Tongue (tissue), 2 donors: ENCODE results near the gene FIS1. TPM values are rescaled to one million over a fixed set of nuclear protein-coding genes. Genes with fewer than 3 reads are reported as not detected.
A peak's percentile ranks its signal among the peaks of the same experiment; 100 is the strongest.

ENCODE experiments used
- DNase-seq: peaks from one replicate; pipeline ENCODE4 v3.0.0-alpha.2; 2015
- total RNA-seq: library from RNA; depleted of rRNA; stranded (reverse); fragments of >200 nt; gene quantifications from one replicate; pipeline ENCODE4 v1.2.3, GENCODE V29; 2014

The FIS1 gene
- total RNA-seq, 1 donor from 2014 or later, result 180 TPM

DNA sequence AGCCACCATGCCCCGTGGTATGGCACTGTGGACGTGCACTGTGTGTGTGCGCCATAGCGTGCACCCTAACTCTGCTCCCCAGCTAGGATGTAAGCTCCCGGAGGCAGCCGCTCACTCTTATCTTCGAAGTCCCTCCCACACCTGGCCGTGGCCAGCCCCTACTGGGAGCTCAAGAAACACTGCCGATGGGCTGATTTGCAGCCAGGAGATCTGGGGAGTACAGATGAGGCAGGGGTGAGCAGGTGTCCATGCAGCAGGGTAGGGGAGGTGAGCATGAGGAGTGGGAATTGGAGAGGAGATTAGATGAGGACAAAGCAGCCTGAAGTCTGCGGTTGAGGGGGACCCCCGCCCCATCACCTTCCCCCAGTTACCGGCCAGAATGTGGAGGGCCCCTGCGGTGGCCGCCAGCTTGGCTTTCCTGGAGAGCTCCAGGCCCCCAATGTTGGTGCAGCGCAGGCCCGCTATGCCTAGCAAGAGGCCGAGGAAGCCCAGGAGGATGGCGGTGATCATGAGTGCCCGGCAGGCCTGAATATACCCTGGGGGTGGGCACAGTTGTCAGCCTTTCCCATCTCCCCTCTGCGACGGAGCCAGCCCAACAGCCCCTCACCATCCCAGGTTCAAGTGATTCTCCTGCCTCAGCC is 10.9 kb downstream of the FIS1 start:
- no peak for DNase-seq

DNA sequence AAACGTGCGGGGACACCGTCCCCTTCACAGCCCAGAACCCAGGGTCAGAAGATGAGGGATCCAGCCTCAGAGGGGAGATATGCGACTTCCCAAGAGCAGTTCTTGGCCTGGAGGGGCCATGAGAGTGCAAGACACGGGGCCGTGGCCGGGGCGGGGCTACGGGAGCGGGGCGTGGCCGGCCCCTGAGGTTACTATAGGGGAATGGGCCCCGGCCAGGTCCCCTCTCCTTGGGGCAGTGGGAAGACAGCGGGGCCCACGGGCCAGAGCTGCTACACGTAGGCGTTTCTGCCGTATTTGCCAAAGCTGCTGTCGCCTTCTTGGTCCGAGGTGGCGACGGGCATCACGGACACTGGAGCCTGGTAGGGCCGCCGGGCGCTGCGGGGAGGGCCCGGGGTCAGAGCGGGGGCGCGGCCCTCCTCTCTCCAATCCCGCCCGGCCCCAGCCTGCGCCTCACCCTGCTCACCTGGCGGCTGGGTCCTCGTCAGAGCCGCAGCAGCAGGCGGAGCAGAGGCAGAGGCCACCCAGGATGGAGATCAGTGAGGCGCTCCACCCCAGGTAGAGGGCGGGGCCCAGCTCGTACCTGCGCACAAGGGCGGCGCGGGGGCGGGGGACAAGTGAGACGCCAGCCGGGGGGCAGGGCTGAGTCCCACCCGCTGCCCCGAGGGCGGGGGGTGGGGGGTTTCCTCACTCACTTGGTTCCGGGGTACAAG is 12.6 kb downstream of the FIS1 start:
- DNase-seq, result peak; percentile 37

DNA sequence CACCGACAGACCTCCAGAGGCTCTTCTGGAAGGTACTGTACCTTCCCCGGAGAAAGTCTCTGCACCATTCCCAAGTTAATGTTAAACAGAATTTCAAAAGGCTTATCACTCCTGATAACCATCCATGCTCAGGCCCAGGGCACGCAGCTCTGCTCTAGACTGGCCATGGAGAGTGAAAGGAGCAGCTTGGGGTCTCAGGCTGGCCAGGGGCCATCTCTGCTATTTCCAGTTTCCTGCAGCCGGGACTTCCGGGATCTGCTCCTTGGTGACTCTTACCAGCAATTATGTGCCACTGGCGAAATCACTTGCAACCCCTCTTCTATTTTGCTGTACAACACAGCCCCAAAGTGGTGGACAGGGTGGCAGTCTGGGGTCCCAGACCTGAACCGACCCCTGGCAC is 13.2 kb downstream of the FIS1 start:
- no peak for DNase-seq

DNA sequence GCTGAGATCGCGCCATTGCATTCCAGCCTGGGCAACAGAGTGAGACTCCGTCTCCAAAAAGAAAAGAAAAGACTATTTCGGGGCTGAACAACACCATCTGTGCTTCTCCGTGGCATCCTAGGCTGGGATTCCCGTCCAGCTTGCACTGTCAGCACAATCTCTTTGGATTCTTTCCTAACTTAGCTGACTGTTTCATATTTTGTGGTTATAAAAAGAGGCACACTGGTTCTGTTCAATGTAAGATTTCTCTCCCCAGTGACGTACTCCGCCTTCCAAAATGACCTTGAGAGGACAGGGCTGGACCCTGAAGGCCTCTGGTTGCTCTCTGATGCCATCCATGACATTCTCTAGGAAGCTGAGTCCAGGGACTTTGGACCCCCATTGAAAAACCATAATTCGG is 18.2 kb downstream of the FIS1 start:
- no peak for DNase-seq

DNA sequence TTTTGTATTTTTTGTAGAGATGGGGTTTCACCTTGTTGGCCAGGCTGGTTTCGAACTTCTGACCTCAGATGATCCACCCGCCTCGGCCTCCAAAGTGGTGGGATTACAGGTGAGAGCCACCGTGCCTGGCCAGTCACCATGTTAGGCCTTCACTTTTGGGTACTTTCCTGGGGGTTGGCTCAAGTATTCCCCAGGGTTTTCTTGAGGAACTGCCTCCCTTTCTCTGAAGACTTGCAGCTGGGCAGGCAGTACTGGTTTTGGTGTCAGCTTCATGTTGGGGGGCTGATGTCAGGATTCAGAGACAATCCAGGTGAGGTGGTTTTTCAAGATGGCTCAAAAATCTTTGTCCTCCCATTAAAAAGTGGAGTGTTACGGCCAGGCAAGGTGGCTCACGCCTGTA is 19.2 kb downstream of the FIS1 start:
- DNase-seq, result no peak

DNA sequence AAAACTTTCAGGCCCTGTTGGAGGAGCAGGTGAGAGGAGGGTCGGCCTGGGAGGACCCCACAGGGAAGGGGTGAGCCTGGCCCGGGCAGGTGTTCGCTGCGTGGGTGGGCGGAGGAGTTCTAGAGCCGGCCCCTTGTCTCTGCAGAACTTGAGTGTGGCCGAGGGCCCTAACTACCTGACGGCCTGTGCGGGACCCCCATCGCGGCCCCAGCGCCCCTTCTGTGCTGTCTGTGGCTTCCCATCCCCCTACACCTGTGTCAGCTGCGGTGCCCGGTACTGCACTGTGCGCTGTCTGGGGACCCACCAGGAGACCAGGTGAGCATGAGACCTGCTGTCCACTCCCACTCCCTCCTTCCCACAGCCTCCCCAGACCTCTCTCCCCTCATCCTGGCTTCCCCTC is 21.4 kb downstream of the FIS1 start:
- no peak for DNase-seq

DNA sequence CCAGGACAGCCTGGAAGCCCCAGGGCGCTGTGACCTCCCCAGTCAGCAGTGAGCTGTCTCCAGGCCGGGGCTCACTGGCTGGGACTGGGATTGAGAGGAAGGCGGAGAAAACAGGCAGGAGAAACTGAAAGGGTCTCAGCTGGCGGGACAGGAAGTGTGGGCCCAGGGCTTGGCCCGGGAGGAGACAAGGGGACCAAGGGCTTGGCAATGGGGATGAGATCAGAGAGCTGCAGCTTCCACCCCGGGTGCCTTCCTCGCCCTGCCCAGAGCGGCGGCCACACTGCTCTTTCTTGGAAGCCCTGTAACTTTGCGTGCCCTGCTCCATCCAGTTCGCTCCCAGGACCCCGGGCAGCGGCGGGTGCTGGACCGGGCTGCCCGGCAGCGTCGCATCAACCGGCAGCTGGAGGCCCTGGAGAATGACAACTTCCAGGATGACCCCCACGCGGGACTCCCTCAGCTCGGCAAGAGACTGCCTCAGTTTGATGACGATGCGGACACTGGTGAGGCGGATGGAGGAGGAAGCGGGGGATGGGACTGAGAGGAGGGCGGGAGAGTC is 22.5 kb downstream of the FIS1 start:
- DNase-seq, result no peak

DNA sequence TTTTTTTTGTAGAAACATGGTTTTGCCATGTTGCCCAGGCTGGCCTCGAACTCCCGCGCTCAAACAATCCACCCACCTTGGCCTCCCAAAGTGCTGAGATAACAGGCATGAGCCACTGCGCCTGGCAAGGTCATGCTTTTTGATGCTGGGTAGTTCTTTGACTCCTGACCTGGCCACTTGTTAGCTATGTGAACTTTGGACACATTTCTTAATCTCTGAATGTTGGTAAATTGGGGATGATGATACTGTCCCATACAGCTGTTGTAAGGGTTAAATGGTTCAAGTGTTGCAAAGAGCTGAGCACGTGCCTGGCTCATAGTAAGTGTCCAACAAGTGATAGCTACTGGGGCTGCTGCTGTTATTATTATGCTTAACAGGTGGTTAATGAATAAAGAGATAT is 24.6 kb downstream of the FIS1 start:
- DNase-seq, result no peak

DNA sequence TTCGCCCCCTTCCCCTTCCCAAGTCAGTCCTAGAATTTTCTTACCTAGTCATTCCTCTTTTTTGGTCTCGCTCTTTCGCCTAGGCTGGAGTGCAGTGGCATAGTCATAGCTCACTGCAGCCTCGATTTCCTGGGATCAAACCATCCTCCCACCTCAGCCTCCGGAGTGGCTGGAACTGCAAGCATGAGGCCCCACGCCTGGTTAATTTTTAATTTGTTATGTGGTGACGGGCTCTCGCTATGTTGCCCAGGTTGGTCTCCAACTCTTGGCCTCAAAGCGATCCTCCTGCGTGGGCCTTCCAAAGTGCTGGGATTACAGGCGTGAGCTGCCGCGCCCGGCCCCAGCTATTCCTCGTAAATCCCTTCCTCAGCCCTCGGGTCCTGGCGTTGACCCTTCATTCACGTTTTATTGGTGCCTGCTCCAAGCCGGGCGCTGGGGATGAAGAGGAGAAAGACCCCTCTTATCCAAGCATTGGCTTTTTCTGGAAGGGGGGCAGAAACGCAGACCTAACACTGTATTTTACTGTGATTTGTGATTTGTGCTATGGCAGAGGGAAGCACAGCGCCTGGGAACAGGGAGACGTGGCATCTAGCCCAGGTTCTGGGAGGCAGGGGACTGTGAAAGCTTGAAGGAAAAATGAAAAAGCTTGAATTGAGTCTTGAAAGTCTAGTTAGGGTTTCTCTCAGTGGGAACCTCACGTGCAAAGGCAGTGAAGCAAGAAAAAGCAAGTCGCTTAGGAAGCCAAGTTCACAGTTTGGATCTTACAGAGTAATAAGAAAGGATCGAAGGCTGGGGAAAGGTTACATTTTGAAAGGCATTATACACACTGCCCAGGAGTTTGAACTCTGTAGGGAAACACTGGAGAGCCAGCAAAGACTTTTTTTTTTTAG is 26.4 kb downstream of the FIS1 start:
- no peak for DNase-seq

DNA sequence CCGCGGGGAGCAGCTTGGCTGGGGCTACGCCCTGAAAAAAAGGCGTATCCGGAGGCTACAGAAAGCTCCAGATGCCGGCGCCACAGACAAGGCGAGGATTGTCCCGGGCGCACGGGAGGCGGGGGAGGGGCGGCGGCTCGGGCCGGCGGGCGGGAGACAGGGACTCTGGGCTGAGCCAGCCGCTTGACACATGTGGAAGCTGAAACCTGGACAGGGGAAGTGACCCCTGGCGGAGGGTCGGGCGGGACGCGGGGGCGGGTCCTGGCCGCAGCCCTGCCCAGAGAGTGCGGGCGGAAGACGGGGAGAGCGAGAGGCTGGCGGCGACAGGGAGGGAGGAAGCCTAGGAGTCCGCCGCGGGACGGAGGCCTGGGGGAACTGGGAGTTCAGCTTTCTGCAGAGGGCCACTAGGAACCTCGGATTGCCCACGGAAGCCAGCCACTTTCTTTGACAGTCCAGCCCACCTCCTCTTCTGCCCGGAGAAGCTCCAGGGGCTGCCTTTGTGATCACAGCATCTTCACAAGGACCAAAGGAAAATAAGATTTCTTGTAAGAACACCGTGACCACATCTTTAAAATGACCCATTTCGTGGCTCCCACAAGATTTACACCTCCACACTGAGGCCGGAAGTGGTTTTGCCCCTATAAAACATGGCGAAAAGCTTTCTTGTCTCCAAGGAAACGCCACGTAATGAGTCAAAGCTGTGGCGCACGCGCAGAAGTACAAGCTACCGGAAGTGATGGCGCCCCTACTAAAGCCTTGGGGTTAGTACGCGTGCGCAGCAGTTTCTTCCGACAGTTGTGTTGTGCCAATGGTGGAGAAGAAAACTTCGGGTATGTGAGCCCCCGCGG is 27.3 kb downstream of the FIS1 start, which contains the start of the genes PLOD3 and ZNHIT1:
Gene PLOD3, minus strand, starts transcription at position 194 of the 848 bp plus-strand sequence. CDS start 307 bp downstream, outside the sequence.
Gene ZNHIT1, plus strand, starts transcription at position 778 of the 848 bp plus-strand sequence. Its CDS starts 31 bp downstream, at position 809.
- peak; percentile 100 for DNase-seq

DNA sequence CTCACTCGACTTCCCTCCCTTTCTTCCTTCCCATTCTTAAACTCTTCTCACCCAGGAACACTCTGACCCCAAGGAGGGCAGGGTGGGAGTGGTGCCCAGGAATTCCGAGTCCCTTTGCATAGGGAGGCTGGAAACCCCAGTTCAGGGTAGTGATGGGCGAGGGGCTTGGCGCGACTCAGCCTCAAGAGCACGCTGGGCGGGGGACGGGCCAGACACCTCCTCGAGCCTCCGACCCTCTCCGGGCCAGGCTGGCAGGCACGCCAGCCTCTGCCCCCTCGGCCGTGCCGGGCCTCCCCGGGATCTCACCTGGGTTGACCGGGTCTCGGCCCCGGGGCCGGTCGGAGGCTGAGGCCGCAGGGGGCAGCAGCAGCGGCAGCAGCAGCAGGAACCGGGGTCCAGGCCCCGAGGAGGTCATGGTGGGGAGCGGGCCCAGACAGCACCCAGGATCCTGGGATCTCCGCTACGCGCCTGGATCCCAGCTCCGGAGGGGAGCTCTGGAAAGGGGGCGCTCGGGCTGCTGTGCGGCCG is 28.0 kb downstream of the FIS1 start:
- DNase-seq, result no peak

DNA sequence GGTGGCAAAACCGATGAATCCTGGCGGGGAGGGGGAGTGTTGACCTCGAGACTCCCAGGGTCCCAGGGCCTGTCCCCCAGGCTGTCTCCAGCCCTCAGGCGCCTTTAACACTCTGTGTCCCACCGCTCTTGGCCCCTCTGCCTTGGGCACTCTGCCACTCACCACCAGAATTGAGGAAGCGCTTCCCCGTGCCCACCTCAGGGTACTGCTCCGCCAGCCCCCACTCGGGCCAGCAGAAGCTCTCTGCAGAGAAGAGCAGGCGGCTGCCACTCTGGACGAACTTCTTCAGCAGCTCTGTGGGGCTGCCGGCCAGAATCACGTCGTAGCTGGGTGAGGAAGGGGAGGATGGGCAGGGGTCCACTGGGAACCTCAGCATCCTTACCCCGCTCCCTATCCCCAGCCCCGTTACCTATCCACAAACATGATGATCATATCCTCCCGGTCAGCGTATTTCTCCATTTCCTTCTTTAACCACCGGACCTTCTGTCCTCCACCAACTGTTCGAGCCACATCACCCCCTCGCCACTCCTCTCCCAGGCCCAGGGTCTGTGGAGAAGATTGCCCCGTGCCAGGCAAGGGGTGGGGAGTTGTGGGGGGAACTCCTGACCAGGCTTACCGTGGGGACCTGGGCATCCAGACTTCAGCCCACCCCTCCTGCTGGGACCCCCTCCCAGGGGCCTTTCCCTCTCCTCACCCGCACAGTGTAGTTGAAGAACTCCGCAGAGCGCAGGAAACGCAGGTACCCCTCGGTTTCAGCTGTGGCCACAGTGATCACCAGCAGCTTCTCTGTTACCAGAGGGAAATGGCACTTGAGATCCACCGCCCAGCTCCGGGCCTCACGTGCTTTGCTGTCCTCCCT is 28.7 kb downstream of the FIS1 start:
- no peak for DNase-seq

DNA sequence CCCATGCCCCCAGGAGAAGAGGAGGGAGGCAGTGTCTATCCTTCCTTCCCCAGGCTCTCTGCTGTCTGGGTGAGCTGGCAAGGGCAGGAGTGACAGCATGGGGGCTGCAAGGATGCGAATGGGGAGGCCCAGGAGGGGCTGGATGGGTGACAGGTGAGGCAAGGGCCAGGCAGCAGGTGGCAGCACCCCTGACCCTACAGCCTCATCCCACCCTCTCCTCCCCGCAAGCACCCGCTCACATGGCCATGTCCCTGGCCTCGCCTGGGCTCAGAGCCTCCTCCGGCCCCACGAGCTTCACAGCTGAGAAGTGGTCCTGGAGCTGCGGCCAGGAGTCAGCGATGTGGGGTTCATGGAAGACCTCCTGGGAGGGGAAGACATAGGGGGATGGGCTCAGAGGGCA is 32.9 kb downstream of the FIS1 start:
- DNase-seq, result no peak

DNA sequence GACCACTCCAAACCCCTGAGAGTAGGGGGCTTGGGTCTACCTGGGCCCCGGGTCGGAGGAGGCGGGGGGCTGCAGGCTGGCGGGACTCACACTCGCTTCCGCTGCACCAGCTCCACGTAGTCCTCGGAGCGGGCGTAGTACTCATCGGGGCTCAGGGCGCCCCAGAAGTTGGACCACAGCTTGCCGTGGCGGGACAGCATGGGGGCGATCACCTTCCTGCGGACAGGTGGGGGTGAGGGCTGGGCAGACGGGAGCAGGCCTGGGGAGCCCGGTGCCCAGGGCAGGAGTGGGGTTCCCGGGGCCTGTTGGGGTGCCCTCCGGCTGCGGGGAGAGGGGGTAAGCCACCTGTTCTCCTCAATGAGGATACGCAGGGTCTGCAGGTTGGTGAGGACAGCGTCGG is 33.4 kb downstream of the FIS1 start:
- no peak for DNase-seq

DNA sequence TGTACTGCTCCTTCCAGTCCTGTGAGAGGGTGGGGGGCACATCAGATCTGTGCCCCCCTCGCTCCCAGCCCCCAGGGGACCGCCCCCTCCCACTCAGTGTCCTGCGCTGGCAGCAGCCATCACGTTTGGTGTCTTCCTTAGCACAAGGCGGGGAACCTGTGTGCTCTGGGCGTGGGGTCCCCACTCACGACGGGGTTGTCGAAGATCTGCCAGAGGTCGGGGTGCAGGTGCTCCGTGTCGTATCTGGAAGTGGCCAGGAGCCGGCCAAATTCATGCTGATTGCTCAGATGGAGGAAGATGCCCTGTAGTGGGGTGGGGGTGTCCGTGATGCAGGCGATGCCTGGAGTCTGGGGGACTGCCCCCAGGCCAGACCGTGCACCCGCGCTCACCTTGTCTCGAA is 34.7 kb downstream of the FIS1 start:
- DNase-seq, result no peak

DNA sequence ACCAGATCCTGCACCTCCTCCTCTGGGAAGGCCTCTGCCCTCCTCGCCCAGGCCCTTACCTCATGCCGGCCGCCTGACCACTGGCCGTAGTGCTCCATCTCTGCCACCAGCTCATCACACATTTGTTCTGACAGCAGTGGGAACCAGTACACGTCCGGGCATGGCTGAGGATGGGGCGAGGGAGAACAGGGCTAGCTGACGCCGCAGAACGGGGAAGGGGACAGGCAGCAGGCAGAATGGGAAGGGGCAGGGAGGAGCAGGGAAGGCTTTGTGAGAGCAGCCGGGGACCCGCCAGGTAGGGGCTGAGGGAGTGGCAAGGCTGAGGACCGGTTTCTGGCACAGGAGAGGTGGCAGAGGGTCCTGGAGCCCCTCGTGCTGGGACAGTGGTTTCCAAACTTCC is 36.1 kb downstream of the FIS1 start:
- no peak for DNase-seq

DNA sequence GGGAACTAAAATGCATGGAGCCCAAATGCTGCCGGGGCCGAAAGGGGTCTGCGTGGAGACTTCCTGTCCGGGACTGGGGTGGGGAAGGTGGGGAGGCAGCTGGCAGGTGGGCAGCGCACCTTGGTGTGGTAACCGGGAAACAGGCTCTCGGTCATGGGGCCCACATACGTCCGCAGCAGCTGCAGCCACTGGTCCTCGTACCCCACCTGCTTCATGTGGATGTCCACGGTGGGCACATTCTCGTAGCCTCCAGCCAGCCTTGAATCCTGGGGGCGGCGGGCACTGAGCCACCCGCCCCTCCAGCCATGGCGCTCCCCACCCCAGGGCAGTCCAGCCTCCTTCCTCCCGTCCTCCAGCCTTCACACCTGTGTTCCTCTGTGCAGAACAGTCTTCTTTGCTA is 37.4 kb downstream of the FIS1 start:
- DNase-seq, result no peak

DNA sequence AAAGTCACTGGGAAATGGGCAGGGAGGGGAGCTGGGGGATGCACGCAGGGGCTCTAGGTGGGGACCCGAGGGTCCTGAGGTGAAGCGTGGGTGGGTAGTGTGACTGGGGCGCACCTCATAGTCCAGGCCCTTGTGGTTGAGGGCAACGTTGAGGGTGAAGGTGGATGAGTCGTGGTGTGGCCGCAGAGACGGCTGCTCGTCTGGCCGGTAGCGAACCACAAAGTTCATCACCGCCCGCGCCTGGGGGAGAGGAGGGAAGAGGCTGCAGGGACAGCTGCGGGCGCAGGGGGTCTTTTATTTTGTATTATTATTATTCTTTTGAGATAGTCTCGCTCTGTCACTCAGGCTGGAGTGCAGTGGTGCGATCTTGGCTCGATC is 38.2 kb downstream of the FIS1 start:
- no peak for DNase-seq

DNA sequence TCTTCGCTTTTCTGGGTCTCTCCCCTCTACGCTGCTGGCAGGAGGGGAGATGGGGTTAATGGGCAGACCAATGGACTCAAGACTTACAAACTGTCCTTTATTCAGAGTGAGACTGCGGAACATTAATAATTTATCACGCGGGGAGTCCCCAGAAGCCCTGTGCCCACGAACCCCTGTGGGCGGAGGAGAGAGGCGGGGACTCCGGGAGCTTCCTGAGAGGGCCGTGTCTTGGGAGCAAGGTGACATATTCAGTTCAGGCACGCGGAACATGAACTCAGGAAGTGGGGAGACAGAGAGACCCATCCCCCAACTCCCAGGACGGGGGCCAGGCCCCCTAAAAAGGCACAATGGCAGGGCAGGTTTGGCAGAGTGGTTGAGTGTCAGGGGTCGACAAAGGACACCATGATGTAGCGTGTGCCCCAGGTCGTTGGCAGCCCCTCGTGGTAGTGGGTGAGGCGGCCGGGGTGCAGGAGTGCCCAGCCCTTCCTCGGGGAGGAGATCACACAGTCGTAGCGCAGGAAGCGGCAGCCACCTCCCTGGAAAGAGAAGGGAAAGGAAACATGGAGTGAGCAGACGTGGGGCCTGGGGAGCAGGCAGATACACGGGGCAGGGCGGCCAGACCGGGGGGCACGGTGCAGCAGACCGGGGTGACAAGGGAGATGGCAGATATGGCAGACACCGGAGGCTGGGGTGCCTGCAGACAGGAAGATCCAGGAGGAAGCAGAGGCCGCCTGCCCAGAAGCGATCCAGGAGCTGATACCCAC is 38.8 kb downstream of the FIS1 start:
- no peak for DNase-seq
